GM19099 (cell line): ENCODE results near the gene CC2D2A.

Experiments used
- POLR2A ChIP-seq: IDR thresholded peaks from 3 replicates; pipeline ENCODE4 v1.6.1; 2011; ENCODE audit warnings: low read depth; ENCODE audit not compliant: insufficient read length; ENCODE audit errors: extremely low read depth

CC2D2A gene

GRCh38 chr4:15488658-15489470 is 19.2 kb downstream of the CC2D2A start:
- TF ChIP-seq POLR2A = no peak

- TF ChIP-seq POLR2A = no peak
Measured at GRCh38 chr4:15489551-15489950, 19.9 kb downstream of the CC2D2A start.

- no peak for TF ChIP-seq POLR2A
Measured at GRCh38 chr4:15493411-15493810, 23.7 kb downstream of the CC2D2A start.

- TF ChIP-seq POLR2A = no peak
Measured at GRCh38 chr4:15495621-15496020, 25.9 kb downstream of the CC2D2A start.

GRCh38 chr4:15498356-15498755 is 28.7 kb downstream of the CC2D2A start:
- no peak for TF ChIP-seq POLR2A

- TF ChIP-seq POLR2A = no peak
Measured at GRCh38 chr4:15500701-15501100, 31.0 kb downstream of the CC2D2A start.

- TF ChIP-seq POLR2A = no peak
Measured at GRCh38 chr4:15501941-15502340, 32.3 kb downstream of the CC2D2A start.

- TF ChIP-seq POLR2A = no peak
Measured at GRCh38 chr4:15502384-15502783, 32.7 kb downstream of the CC2D2A start.

- TF ChIP-seq POLR2A = no peak
Measured at GRCh38 chr4:15504041-15504440, 34.4 kb downstream of the CC2D2A start.

- TF ChIP-seq POLR2A = no peak
Measured at GRCh38 chr4:15506464-15506863, 36.8 kb downstream of the CC2D2A start.

- no peak for TF ChIP-seq POLR2A
Measured at GRCh38 chr4:15507679-15508078, 38.0 kb downstream of the CC2D2A start.

GRCh38 chr4:15510961-15511360 is 41.3 kb downstream of the CC2D2A start:
- TF ChIP-seq POLR2A = no peak

- TF ChIP-seq POLR2A = no peak
Measured at GRCh38 chr4:15513545-15513944, 43.9 kb downstream of the CC2D2A start.

GRCh38 chr4:15515106-15515505 is 45.4 kb downstream of the CC2D2A start:
- no peak for TF ChIP-seq POLR2A

- TF ChIP-seq POLR2A = no peak
Measured at GRCh38 chr4:15516494-15516893, 46.8 kb downstream of the CC2D2A start.

- no peak for TF ChIP-seq POLR2A
Measured at GRCh38 chr4:15521442-15522039, 51.9 kb downstream of the CC2D2A start.
